H9 (cell line): Measurements from ENCODE around the gene KRTAP12-4. TPM values are rescaled to one million over a fixed set of nuclear protein-coding genes. Genes with fewer than 3 reads are reported as not detected.
"Not testable (repeated sequence)": the region's sequence is repeated elsewhere in the genome, so short reads cannot be mapped to it uniquely, and the experiment has no call there.

Experiments used
- DNase-seq: peaks from one replicate; pipeline ENCODE4 v3.0.0-alpha.2; 2017
- H2AFZ ChIP-seq: one replicate; pipeline ENCODE4 v1.6.1; 2013; ENCODE audit warnings: mild to moderate bottlenecking, low read length, control low read depth, moderate library complexity
- H2AK5ac ChIP-seq: 2 replicates; pipeline ENCODE4 v1.6.1; 2013; ENCODE audit warnings: low read length, control low read depth, mixed read lengths; ENCODE audit not compliant: insufficient read length
- H2BK120ac ChIP-seq: one replicate; pipeline ENCODE4 v1.6.1; 2013; ENCODE audit warnings: low read depth, mild to moderate bottlenecking, low read length, control low read depth, inconsistent platforms; ENCODE audit not compliant: poor library complexity, severe bottlenecking
- H2BK12ac ChIP-seq: 2 replicates; pipeline ENCODE4 v1.6.1; 2013; ENCODE audit warnings: low read length, control low read depth, mixed read lengths, low read depth; ENCODE audit not compliant: insufficient read length
- H2BK15ac ChIP-seq: 2 replicates; pipeline ENCODE4 v1.6.1; 2013; ENCODE audit warnings: low read depth, low read length, control low read depth
- H2BK20ac ChIP-seq: one replicate; pipeline ENCODE4 v1.6.1; 2013; ENCODE audit warnings: low read depth, mild to moderate bottlenecking, low read length, control low read depth, inconsistent platforms; ENCODE audit not compliant: poor library complexity, severe bottlenecking
- H2BK5ac ChIP-seq: 2 replicates; pipeline ENCODE4 v1.6.1; 2013; ENCODE audit warnings: low read length, control low read depth, mixed read lengths; ENCODE audit not compliant: insufficient read length
- H3K14ac ChIP-seq: 2 replicates; pipeline ENCODE4 v1.6.1; 2013; ENCODE audit warnings: low read length, control low read depth; ENCODE audit not compliant: insufficient read depth
- H3K18ac ChIP-seq: 2 replicates; pipeline ENCODE4 v1.6.1; 2013; ENCODE audit warnings: low read depth, mild to moderate bottlenecking, mixed read lengths, low read length, control low read depth; ENCODE audit not compliant: insufficient read length
- H3K23ac ChIP-seq: 2 replicates; pipeline ENCODE4 v1.6.1; 2013; ENCODE audit warnings: low read length, control low read depth, mixed read lengths, low read depth; ENCODE audit not compliant: insufficient read length
- H3K23me2 ChIP-seq: 2 replicates; pipeline ENCODE4 v1.6.1; 2013; ENCODE audit warnings: low read depth, mild to moderate bottlenecking, mixed read lengths, low read length, control low read depth; ENCODE audit not compliant: insufficient read length, poor library complexity, severe bottlenecking
- H3K27ac ChIP-seq: 2 replicates; pipeline ENCODE4 v1.5.1; 2013; ENCODE audit warnings: low read length, control low read depth, mixed read lengths, low read depth; ENCODE audit not compliant: insufficient read length
- H3K27me3 ChIP-seq: 2 replicates; pipeline ENCODE4 v1.6.1; 2013; ENCODE audit warnings: low read length, control low read depth, inconsistent platforms; ENCODE audit not compliant: insufficient read depth
- H3K4ac ChIP-seq: 2 replicates; pipeline ENCODE4 v1.6.1; 2013; ENCODE audit warnings: low read depth, mild to moderate bottlenecking, control low read depth, inconsistent platforms, low read length, moderate library complexity
- H3K4me1 ChIP-seq: 2 replicates; pipeline ENCODE4 v1.6.1; 2013; ENCODE audit warnings: low read length, control low read depth, inconsistent platforms; ENCODE audit not compliant: insufficient read depth
- H3K4me2 ChIP-seq: 2 replicates; pipeline ENCODE4 v1.6.1; 2013; ENCODE audit warnings: low read length, control low read depth, mixed read lengths; ENCODE audit not compliant: insufficient read length, insufficient read depth
- H3K56ac ChIP-seq: 2 replicates; pipeline ENCODE4 v1.6.1; 2013; ENCODE audit warnings: low read depth, mild to moderate bottlenecking, mixed read lengths, low read length, control low read depth; ENCODE audit not compliant: insufficient read length
- H3K79me1 ChIP-seq: 2 replicates; pipeline ENCODE4 v1.6.1; 2013; ENCODE audit warnings: low read depth, mild to moderate bottlenecking, moderate library complexity, low read length, control low read depth, inconsistent platforms; ENCODE audit not compliant: insufficient read depth, poor library complexity, severe bottlenecking
- H3K79me2 ChIP-seq: 2 replicates; pipeline ENCODE4 v1.6.1; 2013; ENCODE audit warnings: low read length, control low read depth, inconsistent platforms; ENCODE audit not compliant: insufficient read depth
- H3K9ac ChIP-seq: 2 replicates; pipeline ENCODE4 v1.6.1; 2013; ENCODE audit warnings: low read length, control low read depth, mixed read lengths; ENCODE audit not compliant: insufficient read length; ENCODE audit errors: extremely low read depth
- H3K9me3 ChIP-seq: one replicate; pipeline ENCODE4 v1.6.1; 2013; ENCODE audit warnings: low read depth, low read length, inconsistent platforms; ENCODE audit not compliant: control insufficient read depth
- H3T11ph ChIP-seq: one replicate; pipeline ENCODE4 v1.6.1; 2013; ENCODE audit warnings: mild to moderate bottlenecking, low read length, control low read depth, inconsistent platforms
- H4K20me1 ChIP-seq: one replicate; pipeline ENCODE4 v1.6.1; 2013; ENCODE audit not compliant: control insufficient read depth, insufficient read length, insufficient read depth
- H4K5ac ChIP-seq: 2 replicates; pipeline ENCODE4 v1.6.1; 2013; ENCODE audit warnings: low read depth, mild to moderate bottlenecking, mixed read lengths, low read length, control low read depth; ENCODE audit not compliant: insufficient read length
- H4K8ac ChIP-seq: replicated peaks from 2 replicates; pipeline ENCODE4 v1.6.1; 2013; ENCODE audit warnings: low read length, control low read depth, mixed read lengths, low read depth; ENCODE audit not compliant: insufficient read length
- H4K91ac ChIP-seq: 2 replicates; pipeline ENCODE4 v1.6.1; 2013; ENCODE audit warnings: low read depth, mild to moderate bottlenecking, moderate library complexity, mixed read lengths, low read length, control low read depth; ENCODE audit not compliant: insufficient read length
- H3K27ac Mint-ChIP-seq, 3 experiments: 2 replicates in 2 of 3; 3 replicates in 1 of 3; pipeline ENCODE4 v1.8.0; 2020 to 2021; ENCODE audit warnings: mixed read lengths in 3 of 3, mild to moderate bottlenecking in 1 of 3, moderate library complexity in 1 of 3
- H3K27me3 Mint-ChIP-seq: 2 replicates; pipeline ENCODE4 v1.8.0; 2021; ENCODE audit warnings: low read depth, mild to moderate bottlenecking, moderate library complexity, mixed read lengths
- H3K36me3 Mint-ChIP-seq, 3 experiments: 2 replicates in 2 of 3; 3 replicates in 1 of 3; pipeline ENCODE4 v1.8.0; 2020 to 2021; ENCODE audit warnings: low read depth in 3 of 3, mixed read lengths in 3 of 3; ENCODE audit not compliant: insufficient read depth in 1 of 3
- H3K4me1 Mint-ChIP-seq, 2 experiments: 2 replicates each; pipeline ENCODE4 v1.8.0; 2020; ENCODE audit warnings: mixed read lengths in 2 of 2
- H3K4me3 Mint-ChIP-seq, 2 experiments: 2 replicates in 1 of 2; 3 replicates in 1 of 2; pipeline ENCODE4 v1.8.0; 2020 to 2021; ENCODE audit warnings: mild to moderate bottlenecking in 2 of 2, mixed read lengths in 2 of 2, moderate library complexity in 1 of 2
- H3K9me3 Mint-ChIP-seq, 2 experiments: 2 replicates in 1 of 2; 3 replicates in 1 of 2; pipeline ENCODE4 v1.8.0; 2020; ENCODE audit warnings: mild to moderate bottlenecking in 2 of 2, mixed read lengths in 2 of 2, moderate library complexity in 1 of 2
- WGBS: extraction: QIAGEN DNeasy Blood & Tissue Kit; methylation state at CpG from one replicate; pipeline ENCODE4 v1.1.7; 2013; ENCODE audit warnings: missing lambda C conversion rate, low lambda C conversion rate, mixed read lengths; ENCODE audit not compliant: insufficient read length; ENCODE audit errors: extremely low coverage; 5-methylcytosine and 5-hydroxymethylcytosine counted together
- total RNA-seq: library from RNA; stranded (reverse); gene quantifications from 2 replicates; pipeline ENCODE4 v1.2.1, GENCODE V29; 2021
- TF ChIP-seq, protein P1 (sequence below): fragments of 200-600 bp; sonication (generic); conservative IDR thresholded peaks from 3 replicates; pipeline ENCODE4 v1.8.0; 2021; ENCODE audit warnings: antibody characterized with exemption, mild to moderate bottlenecking

The KRTAP12-4 gene
- total RNA-seq, 1 experiment from 2014 or later = not detected

DNA sequence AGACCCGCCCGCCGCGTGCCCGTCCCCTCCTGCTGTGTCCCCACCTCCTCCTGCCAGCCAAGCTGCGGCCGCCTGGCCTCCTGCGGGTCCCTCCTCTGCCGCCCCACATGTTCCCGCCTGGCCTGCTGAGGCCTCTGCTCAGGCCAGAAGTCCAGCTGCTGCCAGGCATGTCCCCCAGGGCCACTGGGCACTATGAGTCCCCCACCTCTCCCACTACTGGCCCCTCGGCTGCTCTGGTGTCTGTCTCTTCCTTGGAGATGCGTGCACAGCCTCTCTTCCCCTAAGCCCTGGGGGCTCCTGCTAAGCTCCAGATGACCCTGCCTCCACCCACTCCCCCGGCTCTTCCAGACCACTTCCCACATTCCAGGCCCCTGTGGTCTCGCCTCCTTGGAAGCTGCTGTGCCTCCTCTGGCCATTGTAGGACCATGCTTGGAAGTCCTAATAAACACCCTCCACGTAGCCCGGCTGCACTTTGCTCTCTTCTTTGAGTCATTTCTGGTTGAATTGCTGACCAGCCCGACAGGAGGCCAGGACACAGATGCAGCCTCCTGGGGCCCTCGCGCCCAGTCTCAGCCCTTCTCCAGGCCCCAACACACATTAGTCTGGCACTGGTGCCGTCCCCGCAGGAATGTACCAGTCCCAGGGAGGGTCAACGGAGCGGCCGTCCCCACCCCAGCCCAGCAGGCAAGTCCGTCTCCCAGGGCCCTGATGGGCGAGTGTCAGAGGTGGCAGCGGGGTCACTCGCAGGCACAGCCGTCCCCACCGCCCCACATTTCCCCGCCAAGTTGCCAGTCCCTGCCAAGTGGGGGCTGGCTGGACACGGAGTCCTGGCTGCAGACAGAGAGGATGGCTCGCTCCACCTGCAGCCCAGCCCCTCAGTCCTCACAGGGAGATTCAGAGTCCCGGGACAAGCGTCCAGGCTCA lies 43.6 kb upstream of the KRTAP12-4 start:
- H3K23me2 ChIP-seq = no peaks in the 10 kb centered on the region
- no peaks in the 10 kb centered on the region for H4K20me1 ChIP-seq
- no peak overlapping the region for H3T11ph ChIP-seq
- Mint-ChIP-seq H3K4me1 (peaks cover 66 to 71% of the 10 kb centered on the region in 2 experiments), H3K36me3 (peaks cover 3 to 10% (median 7%) of the 10 kb centered on the region in 3 experiments; a peak in 5 of 7 replicates), H3K27me3 (peaks cover 14% of the 10 kb centered on the region), H3K27ac (peak overlapping the region in 2 of 3 experiments; percentile 66 to 81; a peak in 3 of 7 replicates), H3K9me3 (peaks cover 6 to 9% of the 10 kb centered on the region in 2 experiments; a peak in 4 of 5 replicates), H3K4me3 (no peak overlapping the region)
- TF ChIP-seq, protein P1, sequence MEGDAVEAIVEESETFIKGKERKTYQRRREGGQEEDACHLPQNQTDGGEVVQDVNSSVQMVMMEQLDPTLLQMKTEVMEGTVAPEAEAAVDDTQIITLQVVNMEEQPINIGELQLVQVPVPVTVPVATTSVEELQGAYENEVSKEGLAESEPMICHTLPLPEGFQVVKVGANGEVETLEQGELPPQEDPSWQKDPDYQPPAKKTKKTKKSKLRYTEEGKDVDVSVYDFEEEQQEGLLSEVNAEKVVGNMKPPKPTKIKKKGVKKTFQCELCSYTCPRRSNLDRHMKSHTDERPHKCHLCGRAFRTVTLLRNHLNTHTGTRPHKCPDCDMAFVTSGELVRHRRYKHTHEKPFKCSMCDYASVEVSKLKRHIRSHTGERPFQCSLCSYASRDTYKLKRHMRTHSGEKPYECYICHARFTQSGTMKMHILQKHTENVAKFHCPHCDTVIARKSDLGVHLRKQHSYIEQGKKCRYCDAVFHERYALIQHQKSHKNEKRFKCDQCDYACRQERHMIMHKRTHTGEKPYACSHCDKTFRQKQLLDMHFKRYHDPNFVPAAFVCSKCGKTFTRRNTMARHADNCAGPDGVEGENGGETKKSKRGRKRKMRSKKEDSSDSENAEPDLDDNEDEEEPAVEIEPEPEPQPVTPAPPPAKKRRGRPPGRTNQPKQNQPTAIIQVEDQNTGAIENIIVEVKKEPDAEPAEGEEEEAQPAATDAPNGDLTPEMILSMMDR = no peak
- peaks cover 8% of the 10 kb centered on the region; the same call in 1 of the 2 replicates for H3K4me1 ChIP-seq
- no peak overlapping the region for H3K9ac ChIP-seq
- peak overlapping the region; percentile 8 for H3K14ac ChIP-seq
- no peak overlapping the region for H3K56ac ChIP-seq
- no peaks in the 10 kb centered on the region for H3K79me1 ChIP-seq
- H4K8ac ChIP-seq = no peak overlapping the region
- H2BK5ac ChIP-seq = no peak overlapping the region
- no CpG with 5 or more reads among the region's 35 CpGs for WGBS
- H4K91ac ChIP-seq = no peak overlapping the region
- peak; percentile 57 for DNase-seq
- H2BK15ac ChIP-seq = no peak overlapping the region
- H2AK5ac ChIP-seq = no peak overlapping the region
- no peak overlapping the region for H2BK20ac ChIP-seq
- H3K27ac ChIP-seq = no peak overlapping the region
- no peak overlapping the region for H3K4ac ChIP-seq
- no peak overlapping the region for H3K18ac ChIP-seq
- H2BK120ac ChIP-seq = no peak overlapping the region
- H3K27me3 ChIP-seq = no peaks in the 10 kb centered on the region; the same call in 1 of the 2 replicates
- H3K79me2 ChIP-seq = no peaks in the 10 kb centered on the region
- H3K4me2 ChIP-seq = no peak overlapping the region
- no peaks in the 10 kb centered on the region for H3K9me3 ChIP-seq
- H3K23ac ChIP-seq = no peak overlapping the region
- no peak overlapping the region for H2BK12ac ChIP-seq
- H4K5ac ChIP-seq = no peak overlapping the region
- no peak overlapping the region for H2AFZ ChIP-seq

DNA sequence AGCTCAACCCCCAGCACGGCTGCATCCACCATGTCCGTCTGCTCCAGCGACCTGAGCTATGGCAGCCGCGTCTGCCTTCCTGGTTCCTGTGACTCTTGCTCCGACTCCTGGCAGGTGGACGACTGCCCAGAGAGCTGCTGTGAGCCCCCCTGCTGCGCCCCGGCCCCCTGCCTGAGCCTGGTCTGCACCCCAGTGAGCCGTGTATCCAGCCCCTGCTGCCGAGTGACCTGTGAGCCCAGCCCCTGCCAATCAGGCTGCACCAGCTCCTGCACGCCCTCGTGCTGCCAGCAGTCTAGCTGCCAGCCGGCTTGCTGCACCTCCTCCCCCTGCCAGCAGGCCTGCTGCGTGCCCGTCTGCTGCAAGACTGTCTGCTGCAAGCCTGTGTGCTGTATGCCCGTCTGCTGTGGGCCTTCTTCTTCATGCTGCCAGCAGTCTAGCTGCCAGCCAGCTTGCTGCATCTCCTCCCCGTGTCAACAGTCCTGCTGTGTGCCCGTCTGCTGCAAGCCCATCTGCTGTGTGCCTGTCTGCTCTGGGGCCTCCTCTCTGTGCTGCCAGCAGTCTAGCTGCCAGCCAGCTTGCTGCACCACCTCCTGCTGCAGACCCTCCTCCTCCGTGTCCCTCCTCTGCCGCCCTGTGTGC lies 42.8 kb upstream of the KRTAP12-4 start, which contains the start of gene KRTAP10-12:
KRTAP10-12 (plus strand) TSS at position 1 of the 639 bp plus-strand sequence; CDS start at position 31, 30 bp downstream.
- H3K4me3 Mint-ChIP-seq = not testable (repeated sequence)
- H3K4me1 Mint-ChIP-seq = peaks cover 58 to 63% of the 10 kb centered on the region in 2 experiments

More for the DNA sequence above, 42.8 kb upstream of the KRTAP12-4 start, which contains the start of gene KRTAP10-12:
- H2BK5ac ChIP-seq, H3T11ph ChIP-seq, H4K8ac ChIP-seq, H3K4ac ChIP-seq, H3K27ac ChIP-seq, H3K4me1 ChIP-seq, H3K9me3 ChIP-seq, H2BK120ac ChIP-seq, H3K56ac ChIP-seq, H3K79me1 ChIP-seq, H2BK15ac ChIP-seq, H2AFZ ChIP-seq, H3K23me2 ChIP-seq, H3K79me2 ChIP-seq, H4K20me1 ChIP-seq, H2BK20ac ChIP-seq, H2AK5ac ChIP-seq, H3K18ac ChIP-seq, H4K5ac ChIP-seq, H3K23ac ChIP-seq, H4K91ac ChIP-seq, H3K27me3 ChIP-seq, DNase-seq, H2BK12ac ChIP-seq, H3K14ac ChIP-seq, H3K27me3 Mint-ChIP-seq, H3K9ac ChIP-seq: not testable (repeated sequence)
- H3K4me2 ChIP-seq = peak within 1 kb of the TSS; percentile 20
- peaks cover 7 to 18% (median 7%) of the 10 kb centered on the region in 3 experiments; a peak in 6 of 7 replicates for H3K36me3 Mint-ChIP-seq
- H3K27ac Mint-ChIP-seq = peak within 1 kb of the TSS in 2 of 3 experiments; percentile 50 to 70; a peak in 3 of 7 replicates
- WGBS = no CpG with 5 or more reads among the region's 21 CpGs
- peaks cover 14 to 17% of the 10 kb centered on the region in 2 experiments for H3K9me3 Mint-ChIP-seq
